Activated naive CD4-positive, alpha-beta T cell treated with anti-CD3 and anti-CD28 coated beads, Interleukin-2, amount 50 U/mL, for 72 hours (primary cell): ENCODE measurements around the gene ATP1A4. TPM values are rescaled to one million over a fixed set of nuclear protein-coding genes. Genes with fewer than 3 reads are reported as not detected.

ENCODE experiments used
- ATAC-seq, 2 donors: fragments of 150-1000 bp; cut with Tn5 transposase; 2 replicates each; pipeline ENCODE4 v1.10.0; 2021; ENCODE audit warnings: mild to moderate bottlenecking in 2 of 2, moderate library complexity in 2 of 2
- DNase-seq, 2 donors: peaks; one replicate each; pipeline ENCODE4 v3.0.0; 2021 to 2022; ENCODE audit warnings: low spot score in 2 of 2
- H3K27ac Mint-ChIP-seq, 2 donors: one replicate each; pipeline ENCODE4 v1.8.0; 2022; ENCODE audit warnings: mild to moderate bottlenecking in 2 of 2, mixed read lengths in 2 of 2
- H3K36me3 Mint-ChIP-seq, 2 donors: one replicate each; pipeline ENCODE4 v1.8.0; 2022; ENCODE audit warnings: mixed read lengths in 2 of 2
- H3K9me3 Mint-ChIP-seq, 2 donors: one replicate each; pipeline ENCODE4 v1.8.0; 2022; ENCODE audit warnings: mixed read lengths in 2 of 2
- total RNA-seq, 2 donors: library from RNA; stranded (reverse); gene quantifications; one replicate each; pipeline ENCODE4 v1.2.3, GENCODE V29; 2022

Gene ATP1A4
- total RNA-seq, 2 donors from 2014 or later: not detected

DNA sequence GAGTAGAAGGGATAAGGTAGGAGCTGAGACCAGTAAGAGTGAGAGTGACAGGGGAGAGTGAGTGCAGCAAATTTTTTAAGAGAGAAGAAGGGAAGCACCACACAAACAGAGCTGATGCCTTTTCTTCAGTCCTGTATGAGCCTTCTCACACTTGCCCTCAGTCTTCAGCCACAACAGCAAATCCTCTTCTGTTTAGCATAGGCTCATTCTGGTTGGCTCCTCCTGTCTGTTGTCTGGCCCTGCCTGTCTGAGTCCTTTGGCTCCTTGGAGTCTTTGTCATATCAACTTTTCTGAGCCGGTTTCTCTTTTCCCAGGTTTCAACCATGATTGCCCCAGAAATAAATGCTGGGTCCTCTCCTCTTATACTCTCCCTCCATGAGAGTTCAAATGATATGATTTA is 26.3 kb downstream of the ATP1A4 start:
- no peak for ATAC-seq
- Mint-ChIP-seq H3K36me3 (no peaks in the 10 kb centered on the region), H3K27ac (no peak overlapping the region), H3K9me3 (no peaks in the 10 kb centered on the region)
- no peak for DNase-seq

DNA sequence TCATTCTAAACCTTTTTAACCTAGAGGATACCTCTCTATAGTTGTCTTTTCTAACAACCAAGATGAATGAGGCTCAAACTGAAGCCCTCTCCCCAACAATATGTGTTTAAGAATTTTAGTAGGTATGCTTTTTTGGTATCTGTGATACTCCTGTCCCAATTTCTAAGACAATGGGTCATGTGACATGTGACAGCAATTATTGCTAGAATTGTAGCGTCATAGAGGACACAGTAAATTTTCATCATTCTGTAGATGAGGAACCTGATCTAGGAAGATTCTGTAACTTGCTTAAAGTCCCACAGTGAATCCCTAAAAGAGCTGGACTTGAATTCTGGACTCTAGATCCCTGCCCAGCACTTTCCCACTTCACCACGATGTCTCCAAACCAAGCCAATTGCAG is 27.3 kb downstream of the ATP1A4 start:
- no peak for ATAC-seq

DNA sequence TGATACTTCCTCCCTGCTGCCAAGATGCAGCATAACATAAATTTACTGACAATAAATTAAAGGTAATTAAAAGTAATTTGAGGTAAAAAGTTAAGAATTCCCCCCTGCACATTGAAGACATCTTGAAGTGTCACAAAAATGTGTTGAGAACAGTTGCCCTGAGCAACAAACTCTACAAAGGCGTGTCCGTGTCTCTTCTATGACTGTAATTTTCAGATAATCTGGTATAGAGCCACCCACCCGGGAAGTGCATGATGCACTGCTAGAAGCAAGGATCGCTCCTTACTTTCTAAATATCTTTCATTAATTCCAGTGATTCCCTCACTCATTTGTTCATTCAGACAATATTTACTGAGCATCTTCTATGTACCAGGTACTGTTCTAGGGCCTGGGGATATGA is 27.9 kb downstream of the ATP1A4 start:
- Mint-ChIP-seq H3K36me3 (no peaks in the 10 kb centered on the region), H3K27ac (no peak overlapping the region), H3K9me3 (no peaks in the 10 kb centered on the region)
- ATAC-seq (no peak), DNase-seq (no peak)

More for the DNA sequence above, 27.3 kb downstream of the ATP1A4 start:
- H3K27ac Mint-ChIP-seq: no peak overlapping the region
- H3K36me3 Mint-ChIP-seq: no peaks in the 10 kb centered on the region
- DNase-seq: no peak
- H3K9me3 Mint-ChIP-seq: no peaks in the 10 kb centered on the region

DNA sequence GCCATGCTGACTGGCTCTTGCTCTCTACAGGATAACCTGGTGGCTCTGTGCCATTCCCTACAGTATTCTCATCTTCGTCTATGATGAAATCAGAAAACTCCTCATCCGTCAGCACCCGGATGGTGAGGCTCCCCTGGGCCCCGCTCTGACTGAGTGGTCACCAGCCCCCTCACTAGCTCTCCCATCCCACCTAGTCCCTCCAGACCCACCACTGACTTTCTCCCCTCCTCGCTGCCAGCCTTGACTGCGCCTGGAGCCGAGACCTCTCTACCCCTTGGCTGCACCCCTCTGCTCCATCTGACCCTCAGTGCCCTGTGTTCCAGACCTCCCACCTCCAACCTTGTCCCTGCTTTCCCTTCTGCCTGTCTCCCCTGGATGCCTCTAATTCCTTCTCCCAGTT is 34.8 kb downstream of the ATP1A4 start:
- no peak overlapping the region for H3K27ac Mint-ChIP-seq
- DNase-seq: no peak
- no peaks in the 10 kb centered on the region for H3K36me3 Mint-ChIP-seq
- no peaks in the 10 kb centered on the region for H3K9me3 Mint-ChIP-seq
- ATAC-seq: no peak

DNA sequence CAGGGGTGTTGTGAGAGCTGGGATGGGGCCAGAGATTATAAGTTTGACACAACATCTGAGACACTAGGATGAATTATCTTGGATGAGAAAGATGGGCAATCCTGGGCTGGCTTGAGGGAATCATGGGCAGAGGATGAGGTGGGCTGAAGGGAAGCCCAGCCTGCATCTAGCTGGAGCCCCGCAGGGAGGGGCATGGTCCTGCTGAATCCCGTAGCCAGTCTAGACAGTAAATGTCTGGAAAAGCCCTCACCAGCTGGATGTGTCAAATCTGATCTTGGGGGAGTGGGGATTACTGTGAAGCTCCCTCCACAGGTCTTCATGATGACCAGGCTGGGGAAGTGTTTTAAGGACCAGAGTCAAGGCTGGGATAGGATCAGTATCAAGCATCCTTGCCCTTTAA is 35.3 kb downstream of the ATP1A4 start:
- Mint-ChIP-seq H3K36me3 (no peaks in the 10 kb centered on the region), H3K27ac (no peak overlapping the region)
- ATAC-seq: no peak

DNA sequence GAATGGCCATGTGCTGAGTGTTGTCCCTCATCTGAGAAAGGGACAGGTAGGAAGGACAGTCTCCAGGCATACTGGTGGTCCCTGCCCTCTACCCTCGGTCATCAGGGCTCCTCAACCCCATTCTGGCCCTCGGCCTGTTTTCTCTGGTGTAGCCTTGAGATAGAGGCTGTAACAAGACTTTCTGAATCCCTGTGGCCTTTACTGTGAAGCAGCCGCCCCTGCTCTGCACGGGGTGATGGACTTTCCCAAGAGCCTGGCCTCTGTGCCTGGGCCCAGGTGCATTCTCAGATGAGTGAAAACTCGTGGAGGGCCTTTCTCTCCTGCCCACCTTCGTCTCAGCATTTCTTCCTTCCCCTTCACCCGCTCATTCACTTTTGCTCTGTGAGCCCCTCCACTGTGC is 36.0 kb downstream of the ATP1A4 start:
- H3K27ac Mint-ChIP-seq: peak overlapping the region in 1 of 2 donors; percentile 63
- no peaks in the 10 kb centered on the region for H3K36me3 Mint-ChIP-seq
- ATAC-seq (no peak), DNase-seq (no peak)
- H3K9me3 Mint-ChIP-seq: no peaks in the 10 kb centered on the region

More for the DNA sequence above, 35.3 kb downstream of the ATP1A4 start:
- H3K9me3 Mint-ChIP-seq: no peaks in the 10 kb centered on the region
- no peak for DNase-seq

DNA sequence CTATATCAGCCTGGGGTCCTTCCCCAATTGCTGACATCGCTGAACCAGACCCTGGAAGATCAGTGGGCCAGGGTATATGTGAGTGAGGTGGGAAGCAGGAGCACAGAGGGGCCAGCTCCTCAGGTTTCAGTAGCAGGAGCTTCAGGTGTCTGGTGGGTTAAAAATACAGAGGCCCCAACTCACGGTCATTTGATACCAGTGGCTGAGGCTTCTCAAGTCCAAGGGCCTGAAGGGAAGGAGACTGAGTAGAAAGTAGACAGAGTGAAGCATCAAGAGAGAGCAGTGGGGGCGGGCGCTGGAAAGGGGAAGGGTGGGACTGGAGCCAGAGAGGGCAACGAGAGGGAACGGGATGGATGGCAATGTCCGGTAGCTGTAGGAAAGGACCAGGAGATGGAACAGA is 36.9 kb downstream of the ATP1A4 start:
- no peaks in the 10 kb centered on the region for H3K36me3 Mint-ChIP-seq
- H3K27ac Mint-ChIP-seq: no peak overlapping the region
- no peaks in the 10 kb centered on the region for H3K9me3 Mint-ChIP-seq
- DNase-seq (no peak), ATAC-seq (no peak)

DNA sequence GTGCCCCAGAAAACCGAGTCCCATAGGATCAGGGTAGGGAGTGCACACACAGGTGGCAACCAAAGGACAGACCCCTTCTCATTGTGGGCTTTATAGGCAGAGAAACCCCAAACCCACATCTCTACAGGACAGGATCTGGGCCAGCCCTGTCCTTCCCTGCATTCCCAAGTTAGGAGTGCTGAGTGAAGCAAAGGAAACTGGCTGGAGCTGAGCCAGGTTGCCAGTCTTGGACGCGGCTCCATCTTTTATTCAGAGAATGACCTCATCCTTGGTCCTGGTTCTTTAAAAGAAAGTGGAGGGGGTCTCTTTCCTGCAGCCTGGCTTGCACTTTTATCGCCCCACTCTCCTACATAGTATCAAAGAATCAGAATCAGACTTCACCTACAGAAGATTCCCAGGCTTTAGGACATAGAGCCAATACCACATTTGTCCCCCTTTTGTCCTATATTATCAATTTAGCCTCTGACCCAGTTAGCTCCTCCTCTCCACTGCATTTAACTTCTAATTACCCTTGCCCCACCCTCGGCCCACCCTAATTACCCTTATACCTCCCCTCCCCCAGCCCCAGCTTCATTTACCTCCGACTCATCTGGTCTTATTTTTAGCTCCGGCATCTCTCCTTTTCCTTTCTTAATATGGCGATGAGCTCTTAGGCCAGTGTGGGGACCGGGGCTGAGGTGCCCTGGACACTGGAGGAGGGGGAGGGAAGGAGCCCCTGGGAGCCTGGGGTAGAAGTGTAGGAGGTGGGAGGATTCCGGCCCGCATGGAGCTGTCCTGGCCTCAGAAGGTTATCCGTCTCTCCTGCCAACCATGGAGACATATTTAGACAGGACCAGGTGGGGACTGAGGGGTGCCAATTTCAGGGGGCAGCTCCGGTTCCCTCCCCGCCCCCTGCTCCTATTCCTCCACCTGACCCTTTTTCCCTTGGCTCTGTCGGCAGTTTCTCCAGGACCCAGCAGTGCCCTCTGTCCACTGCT is 38.5 kb downstream of the ATP1A4 start, which contains the start of gene CASQ1:
CASQ1 (plus strand) TSS at position 927 of the 977 bp plus-strand sequence. CDS start 177 bp downstream, outside the sequence.
- no peak for DNase-seq
- H3K27ac Mint-ChIP-seq: no peak within 1 kb of the TSS
- H3K36me3 Mint-ChIP-seq: no peaks in the 10 kb centered on the region
- no peaks in the 10 kb centered on the region for H3K9me3 Mint-ChIP-seq
- no peak for ATAC-seq

DNA sequence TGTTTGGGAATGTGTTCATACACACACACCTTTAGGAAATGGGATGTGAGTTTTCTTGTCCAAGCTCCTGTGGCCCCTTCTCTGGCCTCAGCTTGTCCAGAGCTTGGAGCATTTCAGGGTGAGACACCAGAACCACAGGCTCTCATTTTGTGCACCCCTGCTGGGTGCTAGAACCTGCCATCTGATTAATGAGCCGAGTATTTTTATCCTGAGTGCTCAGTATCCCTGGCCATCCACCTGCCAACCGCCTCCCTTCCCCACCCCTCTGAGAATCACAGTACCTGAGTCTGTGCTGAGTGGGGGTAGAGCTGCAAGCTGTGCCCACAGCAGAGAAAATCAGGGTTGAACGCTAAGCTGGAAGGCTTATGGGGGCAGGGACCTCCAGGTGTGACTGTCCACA is 40.4 kb downstream of the ATP1A4 start:
- DNase-seq (no peak), ATAC-seq (no peak)
- Mint-ChIP-seq H3K27ac (no peak overlapping the region), H3K9me3 (no peaks in the 10 kb centered on the region), H3K36me3 (no peaks in the 10 kb centered on the region)

DNA sequence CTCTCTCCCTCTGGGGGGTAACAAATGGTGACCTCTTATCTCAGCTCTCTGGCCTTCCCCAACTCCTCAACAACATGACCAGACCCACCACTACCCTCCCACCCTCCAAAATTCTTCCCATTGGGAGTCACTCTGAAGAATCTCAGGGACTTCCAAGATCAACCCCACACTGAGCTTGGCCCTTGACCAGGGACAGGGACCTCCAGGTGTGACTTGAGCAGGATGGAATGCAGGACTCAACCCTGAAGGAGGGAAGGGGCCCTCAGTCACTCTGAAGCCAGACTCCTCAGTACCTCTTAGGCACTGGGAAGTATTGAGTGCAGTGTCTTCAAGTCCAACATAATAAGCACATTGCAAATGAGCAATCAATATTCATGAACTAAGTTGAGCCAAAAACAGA is 40.8 kb downstream of the ATP1A4 start:
- Mint-ChIP-seq H3K36me3 (no peaks in the 10 kb centered on the region), H3K27ac (no peak overlapping the region), H3K9me3 (no peaks in the 10 kb centered on the region)
- no peak for DNase-seq
- no peak for ATAC-seq

DNA sequence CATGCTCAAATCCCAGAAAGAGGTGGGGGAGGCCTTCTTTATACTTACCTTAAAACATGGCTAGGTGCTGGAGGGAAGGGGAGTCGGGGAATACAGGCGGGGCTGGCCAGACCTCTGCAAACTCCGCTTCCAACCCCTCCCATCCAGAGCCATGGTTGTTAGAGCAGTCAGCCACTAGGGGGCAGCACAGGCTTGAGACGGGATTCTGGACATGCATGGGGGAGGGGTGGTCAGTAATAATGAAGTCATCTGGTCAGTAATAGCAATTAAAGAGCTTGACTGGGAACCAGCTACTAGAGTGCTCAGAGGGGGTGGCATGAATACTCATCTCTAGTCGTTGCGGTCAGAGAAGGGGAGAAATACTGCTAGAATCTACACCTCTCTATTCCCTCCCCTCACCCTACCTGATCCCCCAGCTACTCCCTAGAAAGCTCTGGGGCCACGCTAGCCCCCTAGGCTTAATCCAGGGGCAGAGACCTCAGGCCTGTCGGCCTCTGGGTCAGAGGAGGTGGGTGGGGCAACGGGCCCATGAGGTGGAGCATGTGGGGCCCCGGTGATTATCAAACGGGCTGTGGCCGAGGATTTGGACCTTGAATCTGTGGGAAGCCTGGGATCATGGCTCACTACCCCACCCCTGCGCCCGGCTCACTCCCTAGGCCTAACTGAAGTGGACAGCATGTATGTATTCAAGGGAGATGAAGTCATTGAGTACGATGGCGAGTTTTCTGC is 41.9 kb downstream of the ATP1A4 start:
- ATAC-seq (peak; percentile 76 to 85), DNase-seq (peak; percentile 71 to 88)
- Mint-ChIP-seq H3K9me3 (no peaks in the 10 kb centered on the region), H3K27ac (no peak overlapping the region), H3K36me3 (no peaks in the 10 kb centered on the region)

DNA sequence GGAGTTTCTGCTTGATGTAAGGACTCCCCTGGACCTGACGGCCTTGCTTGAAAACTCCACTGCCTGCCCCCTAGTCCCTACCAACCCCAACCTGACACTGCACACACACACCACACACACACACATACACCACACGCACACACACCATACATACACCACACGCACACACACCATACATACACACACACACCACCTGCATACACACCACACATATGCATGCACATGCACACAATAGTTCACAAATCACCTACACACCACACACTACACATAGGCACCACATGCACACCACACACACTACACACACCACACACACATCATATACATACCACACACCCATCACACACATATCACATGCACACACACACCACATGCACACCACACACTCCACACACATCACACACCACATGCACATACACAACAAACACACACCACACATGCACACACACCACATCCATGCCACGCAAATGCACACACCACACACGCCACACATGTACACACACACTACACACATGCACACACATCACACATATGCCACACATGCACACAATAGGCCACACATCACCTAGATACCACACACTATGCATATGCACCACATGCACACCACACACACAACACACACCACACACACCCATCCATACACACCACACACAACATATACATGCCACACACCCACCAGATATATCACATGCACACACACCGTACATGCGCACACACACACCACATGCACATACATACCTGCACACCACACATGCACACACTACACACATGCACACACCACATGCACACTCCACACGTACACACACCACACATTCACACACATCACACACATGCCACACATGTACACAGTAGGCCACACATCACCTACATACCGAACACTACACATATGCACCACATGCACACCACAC is 42.7 kb downstream of the ATP1A4 start:
- H3K36me3 Mint-ChIP-seq: no peaks in the 10 kb centered on the region
- no peak overlapping the region for H3K27ac Mint-ChIP-seq
- DNase-seq (no peak), ATAC-seq (no peak)
- H3K9me3 Mint-ChIP-seq: no peaks in the 10 kb centered on the region

DNA sequence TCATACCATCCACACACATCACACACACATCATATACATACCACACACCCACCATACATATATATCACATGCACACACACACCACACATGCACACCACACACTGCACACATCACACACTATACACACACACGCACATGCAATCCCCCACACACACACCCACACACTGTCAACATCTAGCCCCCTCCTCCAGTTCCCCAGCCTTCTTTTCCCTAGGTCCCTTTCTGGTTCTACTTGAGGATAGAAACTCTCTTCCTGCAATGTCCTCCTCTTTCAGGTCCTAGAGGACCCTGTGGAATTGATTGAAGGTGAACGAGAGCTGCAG is 43.3 kb downstream of the ATP1A4 start:
- H3K36me3 Mint-ChIP-seq: no peaks in the 10 kb centered on the region
- no peak for DNase-seq
- no peak for ATAC-seq
- H3K9me3 Mint-ChIP-seq: no peaks in the 10 kb centered on the region
- H3K27ac Mint-ChIP-seq: no peak overlapping the region

DNA sequence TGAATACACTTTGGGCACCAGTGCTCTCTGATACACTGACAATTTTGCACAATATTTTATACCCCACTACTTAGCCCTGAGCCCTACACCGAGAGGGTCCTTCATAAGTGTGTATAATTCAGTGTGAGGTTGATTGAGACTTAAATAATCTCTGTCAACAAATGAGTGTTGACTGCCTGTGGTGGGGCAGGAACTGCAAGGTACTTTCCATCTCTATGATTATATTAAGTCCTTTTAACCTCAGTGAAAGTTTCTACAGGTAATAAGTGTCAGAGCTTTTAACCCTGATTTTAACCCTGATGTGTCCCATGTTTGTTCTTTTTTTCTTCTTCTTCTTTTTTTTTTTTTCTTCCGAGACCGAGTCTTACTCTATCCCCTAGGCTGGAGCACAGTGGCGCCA is 44.7 kb downstream of the ATP1A4 start:
- ATAC-seq (no peak), DNase-seq (no peak)
- no peaks in the 10 kb centered on the region for H3K9me3 Mint-ChIP-seq
- H3K27ac Mint-ChIP-seq: no peak overlapping the region
- H3K36me3 Mint-ChIP-seq: no peaks in the 10 kb centered on the region

DNA sequence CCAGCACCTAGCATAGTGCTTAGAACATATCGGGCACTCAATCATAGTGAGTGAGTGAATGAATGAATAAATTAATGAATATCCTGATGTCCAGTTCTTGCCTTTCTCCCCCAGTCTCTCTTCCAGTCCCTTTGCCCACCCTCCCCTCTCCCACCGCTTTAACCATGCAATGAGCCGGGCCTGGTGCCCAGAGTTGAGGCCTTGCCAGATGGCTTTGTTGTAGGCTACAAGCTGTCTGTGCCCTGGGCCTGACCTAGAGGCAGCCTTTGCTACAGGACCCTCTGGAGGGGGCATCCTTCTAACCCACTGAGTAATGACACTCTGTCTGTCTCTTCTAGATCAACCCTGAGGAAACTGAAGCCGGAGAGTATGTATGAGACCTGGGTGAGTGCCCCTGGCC is 45.8 kb downstream of the ATP1A4 start:
- Mint-ChIP-seq H3K27ac (no peak overlapping the region), H3K9me3 (no peaks in the 10 kb centered on the region), H3K36me3 (no peaks in the 10 kb centered on the region)
- no peak for ATAC-seq
- DNase-seq: no peak

DNA sequence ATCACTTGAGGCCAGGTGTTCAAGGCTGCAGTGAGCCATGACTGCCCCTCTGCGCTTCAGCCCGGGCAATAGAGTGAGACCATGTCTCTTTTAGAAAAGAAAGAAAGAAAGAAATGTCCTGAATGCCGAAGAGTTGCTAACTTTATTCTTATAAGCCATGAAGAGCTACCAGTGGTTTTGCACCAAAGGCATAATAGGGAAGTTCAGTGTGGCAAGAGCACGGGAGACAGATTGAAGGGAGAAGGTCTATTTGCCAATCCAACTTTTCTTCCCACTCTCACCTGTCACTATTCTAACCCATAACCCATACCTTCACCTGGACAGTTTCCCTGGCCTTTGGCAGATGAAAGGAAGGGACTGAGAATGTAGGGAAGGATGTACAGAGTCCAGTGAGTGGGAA is 49.4 kb downstream of the ATP1A4 start:
- Mint-ChIP-seq H3K27ac (peak overlapping the region in 1 of 2 donors; percentile 1), H3K9me3 (no peaks in the 10 kb centered on the region), H3K36me3 (no peaks in the 10 kb centered on the region)
- DNase-seq: no peak
- no peak for ATAC-seq
